Hematopoietic multipotent progenitor cell treated with erythropoietin and hydrocortisone succinate and interleukin-3 and kit ligand, for 6 days (in vitro differentiated cells): ENCODE data around the gene C3orf22.

Experiments used
- DNase-seq: peaks from one replicate; pipeline ENCODE4 v3.0.0-alpha.2; 2015

C3orf22 gene

DNA sequence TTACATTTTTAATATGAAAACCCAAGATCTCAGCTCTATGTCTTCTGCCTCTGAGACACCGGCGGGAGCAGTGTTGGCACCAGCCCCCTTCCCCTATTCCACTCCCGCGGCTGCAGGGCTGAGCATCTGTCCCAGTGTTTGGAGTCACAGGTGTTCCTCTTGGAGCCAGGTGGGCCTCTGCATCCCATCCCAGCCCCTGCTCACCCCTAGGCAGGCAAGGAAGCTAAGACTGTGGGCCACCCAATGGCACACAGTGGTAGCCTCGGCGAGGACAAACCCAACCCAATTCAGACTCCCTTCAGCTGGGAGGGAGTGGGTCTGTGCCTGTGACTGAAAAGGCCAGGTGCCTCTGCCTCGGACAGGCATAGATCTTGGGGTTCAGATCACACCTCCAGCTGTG is 31.7 kb downstream of the C3orf22 start:
- DNase-seq = no peak

DNA sequence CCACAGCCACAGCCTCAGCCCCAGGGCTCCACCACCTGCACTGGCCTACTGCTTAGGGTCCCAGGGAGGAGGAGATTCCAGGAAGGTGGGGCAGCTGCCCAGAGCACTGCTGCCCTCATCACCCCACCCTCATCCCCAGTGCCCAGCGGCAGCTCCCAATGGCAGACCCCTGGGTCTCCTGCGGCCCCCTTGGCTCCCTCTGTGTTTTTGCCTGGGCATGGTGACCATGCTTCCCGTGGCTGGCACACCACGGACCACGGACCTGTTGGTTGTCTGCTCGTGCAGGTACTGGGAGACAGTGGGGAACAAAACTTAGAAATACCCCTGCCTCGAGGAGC is 32.1 kb downstream of the C3orf22 start:
- DNase-seq = no peak

DNA sequence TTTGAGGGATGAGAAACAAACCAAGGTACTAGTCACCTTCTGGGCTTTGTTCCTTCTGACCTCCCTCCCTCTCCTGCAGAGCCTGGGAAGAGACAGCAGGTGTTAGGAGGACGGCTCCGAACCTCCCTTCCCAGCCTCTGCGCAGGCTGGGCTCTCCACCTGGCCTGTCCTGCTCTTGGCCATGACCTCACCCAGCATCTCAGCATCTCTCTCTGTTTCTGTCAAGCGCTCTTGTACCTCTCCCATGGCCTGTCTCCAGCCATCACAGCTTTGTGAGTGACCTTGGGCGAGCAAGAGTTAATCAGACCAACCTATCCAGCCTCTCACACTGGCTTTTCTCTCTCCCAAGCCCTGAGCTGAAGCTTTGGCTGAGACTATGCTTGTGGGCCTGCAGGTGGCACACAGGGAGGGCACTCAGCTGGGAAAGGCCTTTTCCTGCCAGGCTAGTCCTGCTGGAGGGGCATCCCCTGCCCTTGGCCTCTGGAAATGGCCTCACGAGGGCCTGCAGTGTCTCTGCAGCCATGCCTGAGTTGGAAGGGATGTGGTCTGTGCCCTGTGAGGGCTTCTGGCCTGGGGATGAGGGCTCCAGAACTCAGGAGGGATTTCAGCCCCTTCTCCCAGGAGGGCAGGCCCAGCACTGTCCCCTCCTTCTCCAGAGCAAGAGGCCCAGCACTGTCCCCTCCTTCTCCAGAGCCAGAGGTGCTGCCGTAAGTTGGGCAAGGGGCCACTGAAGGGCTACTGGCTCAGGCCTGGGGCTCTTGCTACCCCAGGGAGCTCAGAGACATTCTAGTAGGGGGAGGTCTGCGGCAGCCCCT is 32.7 kb downstream of the C3orf22 start:
- no peak for DNase-seq

DNA sequence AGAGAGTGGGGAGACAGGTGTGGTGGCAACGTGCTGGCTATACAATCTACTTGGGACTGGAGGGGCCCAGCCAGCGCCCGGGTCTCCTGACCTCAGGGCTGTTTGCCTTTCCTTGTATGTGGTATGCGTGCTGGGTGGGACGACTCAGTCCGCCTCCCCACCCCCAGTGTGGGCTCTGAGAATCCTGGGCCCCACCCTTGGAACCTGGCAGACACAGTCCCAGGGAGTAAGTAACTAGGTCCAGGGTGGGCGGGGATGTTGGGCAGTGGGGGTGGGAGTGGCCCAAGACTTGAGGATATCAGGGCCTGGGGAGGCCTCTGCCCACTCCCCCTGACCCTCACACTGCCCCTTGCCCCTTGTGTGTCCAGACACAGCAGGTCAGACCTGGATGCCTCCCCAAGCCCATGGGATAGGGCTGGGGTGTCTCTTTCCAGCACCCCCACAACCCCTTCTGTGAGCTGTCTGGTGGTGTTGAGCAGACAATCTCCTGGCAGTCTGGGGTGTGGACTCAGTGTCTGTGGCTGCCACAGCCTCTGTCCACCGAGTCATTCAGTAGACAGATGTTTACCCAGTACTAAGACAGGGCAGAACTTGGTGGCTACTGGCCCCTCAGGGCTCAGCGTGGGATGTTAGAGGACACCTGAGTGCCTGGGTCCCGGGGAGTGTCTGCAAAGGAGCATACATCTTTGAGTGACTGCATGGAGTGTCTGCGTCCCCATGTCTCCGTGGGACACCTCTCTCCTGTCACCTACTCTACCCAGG is 33.5 kb downstream of the C3orf22 start:
- no peak for DNase-seq

DNA sequence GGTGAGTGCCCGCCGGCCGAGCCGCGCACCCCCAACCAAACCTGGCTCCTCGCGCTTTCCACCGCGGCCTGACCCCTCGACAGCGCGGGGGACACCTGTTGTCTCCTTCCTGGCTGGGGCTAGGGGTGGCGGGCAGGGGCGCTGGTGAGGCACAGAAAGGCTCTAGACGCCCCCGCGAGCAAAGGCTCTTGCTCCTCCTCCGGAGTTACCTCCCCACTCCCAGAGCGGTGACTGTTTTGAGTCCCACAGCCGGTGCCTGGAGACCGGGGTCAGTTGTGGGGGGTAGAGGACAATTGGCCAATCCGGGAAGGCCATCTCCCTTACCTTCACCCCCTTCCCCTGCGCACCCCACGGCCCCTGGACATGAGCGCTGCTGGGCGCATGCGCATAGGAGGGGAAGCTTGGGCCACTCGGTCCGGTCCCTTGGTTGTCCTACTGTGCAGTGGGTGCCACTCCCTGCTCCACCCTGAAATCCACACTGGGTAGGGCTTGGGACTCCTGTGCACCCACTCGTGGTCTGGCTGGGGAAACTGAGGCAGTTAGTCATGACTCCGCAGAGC is 34.2 kb downstream of the C3orf22 start:
- DNase-seq = peak; percentile 60

DNA sequence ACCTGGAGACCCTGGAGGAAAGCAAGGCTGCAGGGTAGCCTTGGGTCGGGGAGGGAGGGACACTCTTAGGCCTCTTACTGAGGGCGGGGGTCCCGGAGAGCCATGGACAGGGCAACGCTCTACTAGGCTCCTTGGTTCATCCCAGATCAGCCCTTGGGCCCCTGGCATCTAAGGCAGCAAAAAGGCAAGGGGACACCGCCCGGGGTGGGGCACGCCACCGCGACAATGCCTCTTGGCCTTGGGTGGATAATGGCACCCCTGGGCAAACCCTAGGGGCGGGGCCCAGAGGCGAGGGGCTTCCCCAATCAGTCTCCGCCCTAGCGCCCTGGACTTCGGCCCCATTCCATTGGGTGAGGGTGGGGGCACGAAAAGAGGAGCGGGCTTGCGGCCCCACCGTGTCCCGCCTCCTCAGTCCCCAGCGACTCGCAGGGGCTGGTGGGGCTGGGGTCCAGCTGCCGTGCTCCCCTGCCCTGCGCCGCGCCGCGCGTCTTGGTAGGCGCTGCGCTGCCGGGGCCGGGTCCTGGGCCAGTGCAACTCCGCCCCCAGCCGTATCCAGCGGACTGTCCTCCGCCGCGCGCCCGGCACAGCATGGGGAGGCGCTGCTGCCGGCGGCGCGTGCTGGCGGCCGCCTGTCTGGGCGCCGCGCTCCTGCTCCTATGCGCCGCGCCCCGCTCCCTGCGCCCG is 34.8 kb downstream of the C3orf22 start, which contains the start of gene CHST13:
Gene CHST13, plus strand, starts transcription at position 411 of the 684 bp plus-strand sequence. Its CDS starts 178 bp downstream, at position 589.
- DNase-seq = peak; percentile 77

DNA sequence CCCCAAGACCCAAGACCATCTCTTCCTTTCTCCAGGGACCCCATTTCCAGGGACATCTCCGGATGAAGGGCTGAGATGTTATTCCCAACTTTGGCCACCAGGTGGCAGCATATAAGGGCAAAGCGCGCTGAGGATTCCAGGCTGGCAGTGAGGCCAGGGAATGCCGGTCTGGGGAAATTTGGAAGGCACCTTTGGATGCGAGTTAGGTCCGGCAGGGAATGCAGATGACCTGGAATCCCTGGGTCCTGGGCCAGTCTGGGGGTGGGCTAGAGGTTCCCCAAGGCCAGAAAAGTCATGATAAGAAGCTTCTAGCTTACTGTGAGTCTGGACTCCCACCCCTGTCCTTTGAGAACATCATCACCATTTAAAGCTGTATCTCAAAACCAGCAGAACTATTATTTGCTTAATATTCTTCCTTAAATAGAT is 36.4 kb downstream of the C3orf22 start:
- peak; percentile 63 for DNase-seq

DNA sequence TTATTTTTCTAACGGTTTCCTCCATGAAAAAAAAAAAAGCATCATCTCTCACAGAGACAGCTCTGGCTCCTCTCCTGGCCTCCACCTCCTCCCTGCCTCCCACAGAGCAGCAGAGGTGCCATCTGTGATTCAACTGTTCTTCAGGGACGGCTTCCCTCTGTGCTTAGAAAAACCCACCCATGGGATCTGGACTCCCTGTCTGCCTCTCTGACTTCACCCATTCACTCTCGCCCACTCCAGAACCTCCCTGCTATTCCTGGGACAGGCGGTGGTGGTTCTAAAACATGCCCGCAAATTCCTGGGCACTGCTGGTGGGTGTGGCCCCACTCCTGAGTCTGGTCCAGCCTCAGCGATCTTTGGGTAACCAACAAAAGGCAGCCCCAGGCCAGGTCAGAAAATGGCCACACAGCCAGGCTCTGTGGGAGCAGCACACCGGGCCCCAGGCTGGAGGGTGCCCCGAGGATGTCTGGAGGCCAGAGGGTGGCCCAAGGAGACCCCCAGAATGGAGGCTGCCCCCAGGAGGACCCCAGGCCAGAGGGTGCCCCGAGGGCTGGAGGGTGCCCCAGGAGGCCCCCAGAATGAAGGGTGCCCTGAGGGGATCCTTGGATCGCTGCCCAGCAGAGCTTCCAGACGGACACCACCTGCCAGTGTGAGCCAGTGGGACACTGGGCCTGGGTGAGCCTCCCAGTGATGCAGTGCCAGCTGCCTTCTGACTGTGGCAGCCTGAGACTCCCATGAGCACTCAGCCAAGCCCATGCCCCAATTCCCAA is 37.4 kb downstream of the C3orf22 start:
- DNase-seq = no peak

DNA sequence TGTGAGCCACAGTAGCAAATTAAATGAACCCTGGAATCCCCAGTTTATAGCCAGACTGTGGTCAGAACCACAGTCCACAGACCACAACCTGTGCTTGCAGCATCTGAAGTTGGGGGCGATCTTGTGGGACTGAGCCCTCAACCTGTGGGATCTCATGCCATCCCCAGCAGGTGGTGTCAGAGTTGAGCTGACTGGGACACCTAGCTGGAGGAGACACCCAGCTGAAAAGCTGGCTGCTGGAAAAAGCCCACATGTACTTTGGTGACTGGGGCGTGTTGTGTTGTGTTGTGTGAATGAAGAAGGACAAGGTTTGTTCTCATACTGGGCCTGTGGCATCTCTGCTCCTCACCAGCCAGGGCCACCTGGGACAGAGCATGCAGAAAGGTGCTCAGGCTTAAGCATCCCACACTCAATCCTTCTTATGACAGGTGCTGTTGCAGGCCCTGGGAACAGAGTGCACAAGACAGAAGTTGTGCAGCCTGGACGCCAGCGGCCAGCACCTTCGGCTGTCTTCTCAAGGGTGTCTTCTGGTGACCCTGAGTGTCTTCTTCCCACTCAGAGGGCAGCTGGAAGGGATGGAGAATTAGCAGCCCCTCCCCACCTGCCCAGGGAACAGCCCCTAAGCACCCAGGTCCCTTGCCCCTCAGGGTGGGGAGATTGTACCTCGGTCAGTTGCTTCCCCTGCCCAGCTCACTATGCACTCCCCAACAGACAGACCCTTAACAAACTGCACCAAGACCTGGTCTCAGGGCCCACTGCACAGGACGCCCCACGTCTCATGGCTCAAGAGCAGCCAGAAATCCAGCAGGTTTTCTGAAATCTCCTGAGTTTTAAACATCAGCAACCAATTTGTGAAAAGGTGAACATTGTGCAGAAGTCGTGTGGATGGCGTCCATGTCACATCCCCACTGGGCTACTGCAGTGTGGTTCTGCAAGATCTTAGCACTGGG is 39.0 kb downstream of the C3orf22 start:
- no peak for DNase-seq

DNA sequence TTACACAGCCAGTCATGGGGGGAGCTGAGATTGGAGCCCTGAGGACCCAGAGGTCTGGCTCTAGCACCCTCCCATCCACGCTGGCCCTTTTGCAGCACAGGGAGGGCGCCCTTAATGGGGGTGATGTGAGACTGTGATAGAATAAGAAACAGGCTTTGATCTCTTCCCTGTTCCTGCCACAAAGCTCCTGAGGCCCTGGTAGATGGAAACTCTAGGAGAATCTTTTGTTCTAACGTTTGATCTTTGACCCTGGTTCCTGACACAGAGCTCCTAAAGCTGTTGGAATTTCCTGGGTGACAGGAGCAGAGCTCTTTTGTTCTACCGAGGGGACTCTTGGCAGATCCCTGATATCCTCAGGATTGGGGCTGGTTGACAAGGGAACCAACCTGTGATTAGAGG is 40.0 kb downstream of the C3orf22 start:
- DNase-seq = no peak

DNA sequence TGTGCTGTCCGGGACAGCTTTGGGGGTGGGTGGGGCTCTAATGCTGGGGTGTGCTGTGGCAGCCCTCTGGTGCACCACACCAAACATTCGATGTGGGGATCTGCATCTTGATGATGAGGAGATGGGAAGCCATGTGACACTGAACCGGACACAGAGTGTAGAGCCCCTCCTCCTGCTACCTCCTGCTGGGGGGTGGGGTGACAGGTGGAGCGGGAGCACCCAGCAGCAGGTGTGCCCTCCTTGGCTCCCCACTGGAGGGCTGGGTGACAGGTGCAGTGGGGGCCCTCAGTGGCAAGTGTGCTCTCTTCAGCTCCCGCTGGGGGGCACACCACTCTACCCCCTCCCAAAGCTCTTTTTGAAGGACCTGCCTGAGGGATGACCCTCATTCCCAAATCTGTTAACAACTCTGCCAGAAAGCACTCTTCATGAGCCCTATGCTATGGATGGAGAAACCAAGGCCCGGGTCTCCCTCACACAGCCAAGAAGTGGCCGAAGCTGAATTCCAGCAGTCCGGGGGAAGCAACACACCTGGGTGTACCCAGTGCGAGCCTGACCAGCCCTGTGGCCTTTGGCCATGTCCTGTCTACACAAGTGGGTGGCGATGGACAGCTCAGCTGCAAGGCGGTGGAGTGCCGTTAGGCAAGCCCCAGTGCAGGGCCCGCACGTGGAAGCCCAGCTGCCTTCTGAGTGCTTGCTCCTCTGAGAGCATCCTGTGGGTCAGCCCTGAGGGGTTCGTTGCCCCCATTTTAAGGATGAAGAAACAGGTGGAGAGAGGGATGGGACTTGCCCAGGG is 40.5 kb downstream of the C3orf22 start:
- no peak for DNase-seq

DNA sequence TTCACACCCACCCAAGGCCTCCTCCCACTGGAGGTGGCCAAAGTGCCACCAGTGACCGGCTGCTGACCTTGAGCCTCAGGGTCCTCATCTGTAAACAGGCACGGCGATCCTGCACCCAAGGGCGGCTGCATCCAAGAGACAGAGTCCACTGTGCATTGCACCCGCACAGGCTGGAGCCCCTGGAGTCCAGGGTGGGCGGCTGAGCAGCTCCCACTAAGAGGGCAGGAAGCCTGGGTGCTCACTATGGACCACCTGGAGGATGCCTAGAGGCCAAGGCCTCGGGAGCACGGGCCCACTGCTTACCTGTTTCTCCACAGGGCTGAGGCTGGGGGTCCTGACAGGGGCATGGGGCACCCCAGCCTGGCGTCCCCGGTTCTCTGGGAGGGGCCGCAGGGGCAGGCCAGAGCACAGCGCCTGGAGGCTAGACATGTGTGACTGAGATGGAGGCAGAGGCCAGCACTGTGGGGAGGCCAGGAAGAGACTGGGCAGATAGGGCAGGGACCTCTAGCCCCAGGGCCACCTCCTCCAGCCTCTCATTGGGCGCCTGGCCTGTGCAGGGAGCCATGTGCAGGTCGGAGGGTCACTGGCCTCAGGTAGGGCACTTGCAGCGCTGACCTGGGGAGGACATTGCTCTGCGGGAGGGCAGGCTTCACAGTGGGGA is 41.3 kb downstream of the C3orf22 start, which contains the start of gene UROC1:
Gene UROC1, minus strand, starts transcription at position 483 of the 661 bp plus-strand sequence. Its CDS starts 54 bp downstream, at position 429.
- DNase-seq = no peak

DNA sequence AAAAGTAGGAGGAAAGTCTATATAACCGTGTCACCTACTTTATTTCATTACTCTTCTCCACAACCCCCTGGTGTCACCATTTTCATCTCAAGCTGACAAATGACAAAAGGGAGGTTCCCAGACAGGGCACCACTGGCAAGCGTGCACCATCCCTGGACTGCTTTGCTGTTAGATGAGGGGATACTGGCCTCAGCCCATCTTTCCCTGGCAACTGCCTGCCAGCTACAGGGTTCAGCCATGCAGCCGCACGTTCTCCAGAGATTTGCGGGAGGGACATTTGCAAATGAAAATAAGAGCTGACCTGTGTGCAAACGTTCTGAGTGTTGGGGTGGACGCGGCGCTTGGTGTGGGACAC is 41.8 kb downstream of the C3orf22 start:
- DNase-seq = no peak

DNA sequence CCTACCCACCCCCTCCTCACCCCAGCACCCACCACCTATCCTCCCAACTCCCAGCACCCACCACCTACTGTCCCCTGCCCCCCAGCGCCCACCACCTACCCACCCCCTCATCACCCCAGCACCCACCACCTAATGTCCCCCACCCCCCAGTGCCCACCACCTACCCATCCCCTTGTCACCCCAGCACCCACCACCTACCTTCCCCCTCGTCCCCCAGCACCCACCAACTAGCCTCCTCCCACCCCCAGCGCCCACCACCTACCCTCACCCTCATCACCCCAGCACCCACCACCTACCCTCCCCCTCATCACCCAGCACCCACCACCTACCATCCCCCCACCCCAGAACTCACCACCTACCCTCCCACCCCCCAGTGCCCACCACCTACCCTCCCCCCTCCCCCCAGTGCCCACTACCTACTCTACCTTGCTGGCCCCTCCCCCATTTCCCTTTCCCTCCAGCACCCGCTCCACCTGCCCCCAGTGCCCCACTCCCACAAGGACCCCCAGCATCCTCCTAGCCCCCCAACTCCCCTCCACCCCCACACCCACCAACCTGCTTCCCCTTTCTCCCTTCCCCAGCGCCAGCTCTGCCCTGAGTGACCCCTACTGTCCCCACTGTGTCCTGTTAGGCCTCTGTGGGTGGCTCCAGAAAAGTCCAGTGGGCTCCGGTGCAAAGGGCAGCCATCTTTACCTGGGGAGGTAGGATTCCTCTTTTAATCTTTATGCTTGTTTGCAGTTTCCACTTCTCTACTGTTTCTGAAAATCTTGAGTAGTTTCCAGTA is 42.4 kb downstream of the C3orf22 start:
- no peak for DNase-seq

DNA sequence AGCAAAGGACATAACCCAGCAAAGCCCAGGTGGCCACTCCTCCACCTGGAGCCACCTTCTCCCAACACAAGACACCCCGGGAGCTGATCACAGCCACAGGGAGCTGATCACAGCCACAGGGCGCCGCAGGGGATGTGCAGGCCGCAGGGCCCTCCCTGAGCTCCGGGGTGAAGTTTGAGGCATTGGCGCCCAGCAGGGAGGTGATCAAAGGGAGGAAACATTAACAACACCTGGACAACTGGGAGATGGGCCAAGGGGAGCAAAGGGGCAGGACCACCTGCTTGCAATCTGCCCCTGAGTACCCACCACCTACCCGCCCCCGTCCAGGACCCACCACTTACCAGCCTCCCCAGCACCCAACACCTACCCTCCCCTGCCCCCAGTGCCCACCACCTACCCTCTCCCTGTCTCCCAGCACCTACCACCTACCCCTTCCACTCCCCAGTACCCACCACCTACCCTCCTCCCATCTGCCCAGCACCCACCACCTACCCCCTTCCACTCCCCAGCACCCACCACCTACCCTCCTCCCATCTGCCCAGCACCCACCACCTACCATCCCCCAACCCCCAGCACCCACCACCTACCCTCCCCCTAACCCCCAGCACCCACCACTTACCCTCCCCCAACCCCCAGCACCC is 43.5 kb downstream of the C3orf22 start:
- DNase-seq = no peak

DNA sequence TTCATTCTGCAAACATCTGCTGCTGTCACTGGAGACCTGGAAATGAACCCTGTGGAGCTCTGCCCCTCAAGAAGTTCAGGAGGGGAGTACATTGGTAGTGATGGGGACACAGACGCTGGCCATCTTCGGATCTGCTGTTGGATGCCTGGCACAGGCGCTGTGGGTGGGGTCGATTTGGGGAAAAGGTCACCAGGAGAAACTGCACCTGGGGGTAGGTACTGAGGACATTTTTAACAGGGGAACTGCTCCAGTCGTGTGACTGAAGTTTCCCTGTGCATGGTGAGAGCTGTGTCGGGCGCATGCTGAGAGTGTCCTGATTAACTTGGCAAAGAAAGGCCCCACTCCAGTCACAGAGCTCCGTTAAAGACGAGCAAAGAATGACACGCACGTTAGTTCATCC is 44.6 kb downstream of the C3orf22 start:
- no peak for DNase-seq

DNA sequence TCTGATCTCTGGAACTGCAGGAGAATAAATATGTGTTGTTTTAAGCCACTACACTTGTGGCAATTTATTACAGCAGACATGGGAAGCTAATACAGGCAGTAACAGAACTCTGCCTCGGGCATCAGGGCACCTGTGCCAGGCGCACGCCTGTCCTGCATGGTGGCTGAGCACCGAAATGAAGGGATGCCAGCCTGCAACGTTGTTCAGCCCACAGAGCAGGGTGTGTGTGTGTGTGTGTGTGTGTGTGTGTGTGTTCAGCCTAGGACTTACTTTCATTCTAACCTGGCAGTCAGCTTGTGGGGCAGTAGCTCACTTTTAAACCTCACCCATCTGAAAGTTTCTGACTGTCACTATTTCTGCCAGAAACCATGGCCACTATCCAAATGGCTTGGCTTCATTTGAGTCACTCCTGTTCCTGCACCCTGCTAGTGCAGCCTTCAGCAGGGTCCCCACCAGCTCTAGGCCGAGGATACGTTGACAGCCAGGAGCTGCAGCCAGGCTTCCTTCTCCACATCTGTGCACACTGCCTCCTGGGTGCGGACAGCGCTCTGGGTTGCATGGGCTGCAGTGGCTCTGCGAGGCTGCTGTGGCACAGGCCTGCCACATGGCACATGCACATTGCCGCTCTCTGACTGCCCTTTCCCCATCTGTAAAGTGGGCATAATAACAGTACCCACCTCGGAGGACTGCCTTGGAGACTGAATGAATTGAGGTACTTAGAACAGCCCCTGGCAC is 45.6 kb downstream of the C3orf22 start:
- no peak for DNase-seq

DNA sequence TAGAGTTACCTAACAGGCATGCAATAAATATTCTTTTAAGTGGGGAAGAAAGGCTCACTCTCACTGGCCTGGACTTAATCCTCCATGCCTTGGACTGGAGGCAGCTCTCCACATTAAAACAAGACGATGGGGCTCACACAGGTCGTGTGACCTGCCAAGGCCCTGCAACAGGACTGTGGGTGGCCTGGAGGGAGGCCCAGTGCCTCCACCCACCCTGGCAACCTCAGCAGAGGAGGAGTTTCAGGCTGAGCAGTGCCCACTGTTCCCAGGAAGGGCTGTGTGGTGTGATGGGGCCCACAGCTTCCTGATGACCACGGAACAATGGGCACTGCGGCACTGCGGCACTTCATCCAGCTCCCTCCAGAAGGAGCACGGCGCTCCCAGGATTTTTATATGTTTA is 46.7 kb downstream of the C3orf22 start:
- no peak for DNase-seq
